Fibroblast of the conjunctiva (primary cell): ENCODE measurements around the gene ATP2B3.
"Not testable (repeated sequence)": the region's sequence is repeated elsewhere in the genome, so short reads cannot be mapped to it uniquely, and the experiment has no call there.

Experiments
- DNase-seq: peaks from one replicate; pipeline ENCODE4 v3.0.0-alpha.2; 2010; ENCODE audit warnings: low read depth

ATP2B3 gene

GRCh38 chrX:153595859-153596857 is 78.7 kb downstream of the ATP2B3 start:
- no peak for DNase-seq

GRCh38 chrX:153596981-153597750 is 79.7 kb downstream of the ATP2B3 start:
- DNase-seq, result no peak

DNA sequence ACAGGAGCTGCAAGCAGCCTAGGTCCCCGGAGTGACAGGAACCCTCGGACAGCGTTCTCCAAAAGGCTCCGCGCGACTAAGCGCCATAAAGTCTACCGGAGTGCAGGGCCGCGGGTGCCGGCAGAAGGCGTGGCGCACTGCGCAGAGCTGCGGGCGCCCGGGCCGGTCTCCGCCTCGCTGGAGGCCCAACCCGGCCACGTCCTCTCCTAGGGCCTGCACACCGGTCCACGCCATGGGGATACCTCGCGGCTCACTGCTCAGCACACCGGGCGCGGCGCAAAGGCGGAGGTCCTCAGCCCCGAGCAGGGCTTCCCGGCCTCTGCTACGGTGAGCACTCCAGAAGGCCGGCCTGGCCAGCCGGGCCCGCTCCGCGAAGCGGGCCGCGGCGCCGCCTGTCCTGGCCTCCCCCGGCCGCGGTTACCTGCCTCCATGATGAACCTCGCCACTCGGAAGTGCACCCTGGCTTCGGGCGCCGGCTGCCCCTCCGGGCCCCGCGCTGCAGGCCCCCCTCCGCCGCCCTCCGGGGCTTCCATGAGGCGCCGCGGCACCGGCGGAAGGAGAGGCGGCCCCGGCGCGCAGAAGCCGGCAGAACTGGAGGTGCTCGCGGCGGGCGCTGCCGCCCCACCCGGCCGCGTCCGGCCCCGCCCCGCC is 81.2 kb downstream of the ATP2B3 start, which contains the start of gene CCNQ:
Gene CCNQ, minus strand, starts transcription at position 599 of the 651 bp plus-strand sequence. Its CDS starts 66 bp downstream, at position 533.
- no peak for DNase-seq

DNA sequence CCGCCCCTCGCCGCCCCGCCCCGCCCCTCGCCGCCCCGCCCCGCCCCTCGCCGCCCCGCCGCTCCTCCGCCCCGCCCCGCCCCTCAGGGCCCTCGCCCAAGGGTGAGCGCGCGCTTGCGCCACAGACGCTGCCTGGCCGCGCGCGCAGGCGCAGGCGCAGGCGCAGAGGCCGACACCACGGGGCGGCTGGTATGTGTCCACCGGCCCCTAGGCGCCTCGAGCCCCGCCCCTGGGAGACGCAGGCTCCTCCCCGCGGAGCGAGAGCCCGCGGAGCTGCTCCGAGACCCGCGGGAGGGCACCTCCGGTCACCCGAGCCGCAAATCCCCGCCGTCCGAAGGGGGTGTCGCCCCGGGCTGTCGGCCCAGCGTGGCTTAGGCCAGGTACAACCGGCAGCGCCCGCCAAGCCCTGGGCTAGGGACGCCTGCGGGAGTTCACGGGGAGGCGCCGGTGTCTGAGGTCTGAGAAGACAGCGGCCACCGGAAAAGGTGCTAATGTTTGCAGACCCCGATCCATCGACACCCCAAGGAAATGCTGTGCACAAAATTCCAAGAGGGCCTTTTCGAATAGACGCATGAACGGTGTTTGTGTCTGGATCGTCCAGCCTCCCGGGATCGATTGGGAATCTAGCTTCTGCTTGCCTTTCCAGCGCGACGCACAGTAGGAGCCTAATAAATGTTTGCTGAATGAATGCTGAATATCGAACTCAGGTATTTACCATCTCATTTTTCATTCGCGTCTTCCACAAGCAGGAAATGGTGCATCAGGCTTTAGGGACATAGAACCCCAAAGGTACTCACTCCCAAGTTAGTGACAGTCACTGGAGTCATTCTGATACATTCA is 82.0 kb downstream of the ATP2B3 start:
- peak; percentile 79 for DNase-seq

DNA sequence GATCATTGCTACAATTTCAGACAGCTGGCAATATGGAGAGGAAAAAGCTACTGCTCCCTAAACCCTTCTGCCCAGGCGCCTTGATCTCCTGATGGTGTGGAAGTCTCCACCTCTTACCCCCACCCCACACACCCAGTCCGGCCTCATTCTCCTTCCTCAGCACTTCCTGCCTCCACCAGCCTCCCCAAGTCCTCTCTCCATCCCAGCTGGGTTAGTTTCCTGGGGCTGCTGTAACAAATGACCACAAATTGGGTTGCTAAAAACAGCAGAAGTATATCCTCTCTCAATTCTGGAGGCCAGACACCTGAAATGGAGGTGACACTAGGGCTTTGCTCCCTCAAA is 82.6 kb downstream of the ATP2B3 start:
- DNase-seq, result no peak

- DNase-seq, result no peak
These were observed 83.5 kb downstream of the ATP2B3 start for GRCh38 chrX:153600921-153601320.

DNA sequence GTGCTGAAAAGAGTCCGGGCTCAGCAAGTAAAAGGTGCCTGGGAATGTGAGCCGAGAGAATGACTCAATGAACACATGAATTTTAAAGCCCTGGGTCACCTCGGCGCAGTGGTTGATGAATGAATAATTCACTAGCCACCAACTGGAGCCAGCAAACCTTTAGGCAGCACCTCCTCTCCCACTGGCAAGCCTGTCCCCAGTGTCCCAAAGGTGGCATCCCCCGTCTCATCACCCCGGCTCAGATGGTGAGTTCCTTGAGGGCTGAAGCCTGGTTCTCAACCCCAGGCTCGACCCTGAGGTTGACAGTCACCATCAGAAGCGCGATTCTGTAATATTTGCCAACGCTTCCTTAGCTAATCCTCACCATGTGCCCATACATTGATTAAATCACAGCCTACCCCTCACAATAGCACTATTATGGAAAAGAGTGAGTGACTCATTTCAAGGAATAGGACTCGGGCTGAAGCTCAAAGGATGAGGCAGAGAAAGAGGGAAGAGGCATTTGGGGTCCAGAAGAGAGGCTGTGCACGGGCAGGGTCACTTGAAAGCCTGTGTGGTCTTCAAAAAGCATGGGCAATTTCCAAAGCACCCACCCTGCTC is 84.2 kb downstream of the ATP2B3 start:
- DNase-seq, result no peak

GRCh38 chrX:153602601-153603000 is 85.2 kb downstream of the ATP2B3 start:
- no peak for DNase-seq

- no peak for DNase-seq
These were observed 85.8 kb downstream of the ATP2B3 start for GRCh38 chrX:153603131-153603656.

DNA sequence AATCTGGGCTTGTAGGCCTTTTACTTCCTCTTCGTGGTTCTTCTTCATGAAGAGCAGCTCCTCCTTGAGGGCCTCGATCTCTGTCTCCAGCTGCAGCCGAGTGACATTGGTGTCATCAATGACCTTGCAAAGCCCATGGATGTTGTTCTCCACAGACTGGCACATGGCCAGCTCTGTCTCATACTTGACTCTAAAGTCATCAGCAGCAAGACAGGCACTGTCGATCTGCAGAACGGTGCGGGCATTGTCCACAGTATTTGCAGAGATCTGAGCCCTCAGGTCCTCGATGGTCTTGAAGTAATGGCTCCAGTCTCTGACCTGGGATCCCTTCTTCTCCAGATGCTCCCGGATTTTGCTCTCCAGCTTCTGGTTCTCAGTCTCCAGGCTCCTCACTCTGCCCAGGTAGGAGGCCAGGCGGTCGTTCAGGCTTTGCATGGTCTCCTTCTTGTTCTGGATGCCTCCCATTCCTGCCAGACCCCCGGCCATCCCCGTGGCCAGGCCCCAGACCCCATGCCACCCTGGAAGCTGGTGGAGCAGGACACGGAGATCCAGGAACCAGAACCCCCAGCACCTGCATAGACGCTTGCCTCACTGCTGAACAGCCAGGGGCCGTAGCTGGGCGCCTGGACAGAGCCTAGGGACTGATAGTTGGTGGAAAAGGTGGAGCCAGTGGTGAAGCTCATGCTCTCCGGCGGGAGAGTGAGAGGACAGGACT is 87.4 kb downstream of the ATP2B3 start:
- not testable (repeated sequence) for DNase-seq

DNA sequence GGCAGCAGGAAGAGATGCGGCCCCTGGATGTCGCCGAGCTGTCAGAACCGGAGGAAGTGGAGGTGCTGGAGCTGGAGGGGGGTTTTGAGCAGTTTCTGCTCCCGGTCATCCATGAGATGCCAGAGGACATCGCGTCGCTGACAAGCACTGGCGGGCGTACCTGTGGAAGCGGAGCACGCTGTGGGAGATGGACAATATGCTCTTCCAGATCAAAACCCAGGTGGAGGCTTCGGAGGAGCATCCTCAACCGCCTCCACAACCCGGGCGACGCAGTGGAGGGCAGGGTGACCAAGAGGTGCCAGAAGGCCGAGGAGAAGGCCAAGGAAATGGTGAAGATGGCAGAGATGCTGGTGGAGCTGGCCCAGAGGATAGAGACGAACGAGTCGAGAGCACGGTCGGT is 89.1 kb downstream of the ATP2B3 start:
- DNase-seq, result no peak

DNA sequence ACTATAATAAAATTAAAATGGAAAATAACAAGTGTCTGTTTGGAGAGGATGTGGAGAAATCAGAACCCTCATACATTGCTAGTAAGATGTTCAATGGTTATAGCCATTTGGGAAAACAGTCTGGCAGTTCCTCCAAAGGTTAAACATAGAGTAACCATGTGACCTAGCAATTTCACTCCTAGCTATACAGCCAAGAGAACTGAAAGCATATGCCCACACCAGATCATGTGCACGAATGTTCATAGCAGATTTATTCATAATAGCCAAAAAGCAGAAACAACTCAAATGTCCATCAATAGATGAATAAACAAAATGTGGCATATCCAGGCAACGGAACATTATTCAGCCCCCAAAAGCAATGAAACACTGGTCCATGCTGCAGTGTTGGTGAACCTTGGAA is 90.9 kb downstream of the ATP2B3 start:
- no peak for DNase-seq

- no peak for DNase-seq
These were observed 91.4 kb downstream of the ATP2B3 start for GRCh38 chrX:153608806-153609205.

- peak; percentile 21 for DNase-seq
These were observed 92.7 kb downstream of the ATP2B3 start for GRCh38 chrX:153609917-153610835.

GRCh38 chrX:153610836-153611213 is 93.4 kb downstream of the ATP2B3 start:
- no peak for DNase-seq

GRCh38 chrX:153611298-153612095 is 94.1 kb downstream of the ATP2B3 start:
- DNase-seq, result no peak

DNA sequence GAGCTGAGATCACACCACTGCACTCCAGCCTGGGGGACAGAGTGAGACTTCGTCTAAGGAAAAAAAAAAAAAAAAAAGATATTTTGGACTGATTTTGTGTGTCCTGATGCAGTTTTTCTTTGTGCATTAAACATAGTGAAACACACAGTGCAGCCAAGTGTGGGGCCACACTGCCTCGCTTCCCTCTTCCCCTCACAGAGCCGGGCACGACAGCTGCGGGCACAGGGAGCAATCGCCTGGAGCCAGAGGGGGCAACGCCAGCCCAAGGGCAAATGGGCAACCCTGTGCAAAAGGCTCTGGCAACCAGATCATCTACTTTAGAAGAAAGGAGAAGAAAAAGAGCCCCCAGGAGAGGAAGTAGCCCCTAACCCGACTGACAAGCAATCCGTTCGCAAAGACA is 95.0 kb downstream of the ATP2B3 start:
- no peak for DNase-seq

DNA sequence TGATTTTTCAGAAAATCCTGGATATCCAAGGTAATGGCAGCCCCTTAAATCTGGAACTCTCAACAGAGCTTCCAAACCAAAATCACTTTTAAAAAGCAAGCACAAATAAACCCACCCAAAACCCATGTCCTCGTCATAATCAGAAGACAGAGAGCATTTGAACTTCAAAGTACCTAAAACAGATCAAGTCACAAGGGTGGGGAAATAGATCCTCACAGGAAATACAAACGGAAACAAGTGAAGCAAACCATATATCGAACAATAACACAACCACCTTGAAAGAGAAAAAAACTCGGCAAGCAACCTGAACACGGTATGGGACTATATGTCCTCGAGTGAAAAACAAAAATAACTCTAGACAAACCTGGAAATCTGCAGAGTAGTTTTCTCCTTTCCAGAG is 97.4 kb downstream of the ATP2B3 start:
- DNase-seq, result no peak
